Measurements from ENCODE around the gene SEC22B.
A peak's percentile ranks its signal among the peaks of the same experiment; 100 is the strongest.
"Not testable (repeated sequence)": the region's sequence is repeated elsewhere in the genome, so short reads cannot be mapped to it uniquely, and the experiment has no call there.

SEC22B gene
- long read RNA-seq, donor 1, full-length matches to known transcripts: 57 of 57 reads
- long read RNA-seq, donor 1, partial matches to known transcripts: 0 of 57 reads
- long read RNA-seq, donor 1, other reads (novel, unspliced or antisense): 0 of 57 reads
- long read RNA-seq, donor 2, full-length matches to known transcripts: 38 of 38 reads
- long read RNA-seq, donor 2, partial matches to known transcripts: 0 of 38 reads
- long read RNA-seq, donor 2, other reads (novel, unspliced or antisense): 0 of 38 reads
- long read RNA-seq, donor 3, full-length matches to known transcripts: 18 of 18 reads
- long read RNA-seq, donor 3, partial matches to known transcripts: 0 of 18 reads
- long read RNA-seq, donor 3, other reads (novel, unspliced or antisense): 0 of 18 reads
- long read RNA-seq, donor 4, full-length matches to known transcripts: 35 of 40 reads
- long read RNA-seq, donor 4, partial matches to known transcripts: 5 of 40 reads
- long read RNA-seq, donor 4, other reads (novel, unspliced or antisense): 0 of 40 reads
- long read RNA-seq, donor 5, full-length matches to known transcripts: 29 of 29 reads
- long read RNA-seq, donor 5, partial matches to known transcripts: 0 of 29 reads
- long read RNA-seq, donor 5, other reads (novel, unspliced or antisense): 0 of 29 reads
- long read RNA-seq, donor 6, full-length matches to known transcripts: 39 of 39 reads
- long read RNA-seq, donor 6, partial matches to known transcripts: 0 of 39 reads
- long read RNA-seq, donor 6, other reads (novel, unspliced or antisense): 0 of 39 reads
- long read RNA-seq, donor 7, full-length matches to known transcripts: 61 of 71 reads
- long read RNA-seq, donor 7, partial matches to known transcripts: 10 of 71 reads
- long read RNA-seq, donor 7, other reads (novel, unspliced or antisense): 0 of 71 reads
- long read RNA-seq, donor 8, full-length matches to known transcripts: 33 of 33 reads
- long read RNA-seq, donor 8, partial matches to known transcripts: 0 of 33 reads
- long read RNA-seq, donor 8, other reads (novel, unspliced or antisense): 0 of 33 reads

- DNase-seq: peak; percentile 87
Measured at GRCh38 chr1:120176092-120176855, at the start of gene SEC22B. TSS of gene SEC22B (minus strand) at chr1:120176520. CDS start at chr1:120176381, 139 bp downstream.

- not testable (repeated sequence) for DNase-seq
Measured at GRCh38 chr1:120217933-120218332, 41.6 kb upstream of the SEC22B start.

- DNase-seq: not testable (repeated sequence)
Measured at GRCh38 chr1:120217175-120217929, 41.0 kb upstream of the SEC22B start.

- not testable (repeated sequence) for DNase-seq
Measured at GRCh38 chr1:120213606-120214005, 37.3 kb upstream of the SEC22B start.

GRCh38 chr1:120210754-120211153, 34.4 kb upstream of the SEC22B start:
- not testable (repeated sequence) for DNase-seq

- not testable (repeated sequence) for DNase-seq
Measured at GRCh38 chr1:120196863-120197775, 20.8 kb upstream of the SEC22B start.

- DNase-seq: not testable (repeated sequence)
Measured at GRCh38 chr1:120188626-120189025, 12.3 kb upstream of the SEC22B start.

- not testable (repeated sequence) for DNase-seq
Measured at GRCh38 chr1:120182176-120182707, 5.9 kb upstream of the SEC22B start.

- peak; percentile 65 for DNase-seq
Measured at GRCh38 chr1:120179811-120180690, 3.7 kb upstream of the SEC22B start.

GRCh38 chr1:120178799-120179756, 2.8 kb upstream of the SEC22B start:
- peak; percentile 22 for DNase-seq

GRCh38 chr1:120178058-120178457, 1.7 kb upstream of the SEC22B start:
- DNase-seq: not testable (repeated sequence)

- DNase-seq: not testable (repeated sequence)
Measured at GRCh38 chr1:120175688-120176087, 632 bp downstream of the SEC22B start.

- DNase-seq: not testable (repeated sequence)
Measured at GRCh38 chr1:120164761-120165160, 11.6 kb downstream of the SEC22B start.

- not testable (repeated sequence) for DNase-seq
Measured at GRCh38 chr1:120162015-120162414, 14.3 kb downstream of the SEC22B start.

- not testable (repeated sequence) for DNase-seq
Measured at GRCh38 chr1:120158495-120158894, 17.8 kb downstream of the SEC22B start.

- DNase-seq: not testable (repeated sequence)
Measured at GRCh38 chr1:120158086-120158485, 18.2 kb downstream of the SEC22B start.

GRCh38 chr1:120150138-120150822, 26.0 kb downstream of the SEC22B start:
- DNase-seq: not testable (repeated sequence)
